Measurements from ENCODE around the gene HNRNPK.

Gene HNRNPK

GRCh38 chr9:83979812-83980394 lies at the start of gene HNRNPK:
Gene HNRNPK (minus strand): TSS chr9:83980215. CDS start chr9:83978252, 1,963 bp downstream.
- DNase-seq = peak; percentile 99

- DNase-seq = no peak
Measured at GRCh38 chr9:84027201-84027600, 47.2 kb upstream of the HNRNPK start.

- no peak for DNase-seq
Measured at GRCh38 chr9:84024041-84024575, 44.1 kb upstream of the HNRNPK start.

GRCh38 chr9:84007662-84008061 lies 27.6 kb upstream of the HNRNPK start:
- DNase-seq = no peak

- no peak for DNase-seq
Measured at GRCh38 chr9:84003246-84003645, 23.2 kb upstream of the HNRNPK start.

GRCh38 chr9:84002344-84002743 lies 22.3 kb upstream of the HNRNPK start:
- peak; percentile 36 for DNase-seq

GRCh38 chr9:84001621-84002020 lies 21.6 kb upstream of the HNRNPK start:
- no peak for DNase-seq

- no peak for DNase-seq
Measured at GRCh38 chr9:84000186-84000585, 20.2 kb upstream of the HNRNPK start.

GRCh38 chr9:83999141-83999918 lies 19.3 kb upstream of the HNRNPK start:
- no peak for DNase-seq

- no peak for DNase-seq
Measured at GRCh38 chr9:83996126-83996525, 16.1 kb upstream of the HNRNPK start.

GRCh38 chr9:83992901-83993300 lies 12.9 kb upstream of the HNRNPK start:
- DNase-seq = no peak

- DNase-seq = no peak
Measured at GRCh38 chr9:83992407-83992806, 12.4 kb upstream of the HNRNPK start.

- no peak for DNase-seq
Measured at GRCh38 chr9:83991355-83991754, 11.3 kb upstream of the HNRNPK start.

GRCh38 chr9:83988411-83988810 lies 8.4 kb upstream of the HNRNPK start:
- DNase-seq = no peak

- DNase-seq = no peak
Measured at GRCh38 chr9:83987402-83987791, 7.4 kb upstream of the HNRNPK start.

- peak; percentile 25 for DNase-seq
Measured at GRCh38 chr9:83986765-83987401, 6.9 kb upstream of the HNRNPK start.

- no peak for DNase-seq
Measured at GRCh38 chr9:83986195-83986594, 6.2 kb upstream of the HNRNPK start.

- peak; percentile 31 for DNase-seq
Measured at GRCh38 chr9:83981126-83981871, 1.3 kb upstream of the HNRNPK start.

GRCh38 chr9:83980395-83981125 lies 545 bp upstream of the HNRNPK start, which contains the start of gene RMI1:
Gene RMI1 (plus strand): TSS chr9:83980805. CDS start chr9:84000987, 20,182 bp downstream.
- DNase-seq = peak; percentile 99

GRCh38 chr9:83978992-83979811 lies 813 bp downstream of the HNRNPK start:
- peak; percentile 91 for DNase-seq

GRCh38 chr9:83977196-83977595 lies 2.8 kb downstream of the HNRNPK start:
- no peak for DNase-seq

Measured in CD4-positive, alpha-beta T cell treated with Interleukin-21 for 1 hour (primary cell).